Fibroblast of villous mesenchyme (primary cell): Measurements from ENCODE around the gene GGACT. TPM values are rescaled to one million over a fixed set of nuclear protein-coding genes. Genes with fewer than 3 reads are reported as not detected.
A peak's percentile ranks its signal among the peaks of the same experiment; 100 is the strongest.

ENCODE experiments used
- DNase-seq: peaks from one replicate; pipeline ENCODE4 v3.0.0-alpha.2; 2010; ENCODE audit warnings: low read depth
- H3K4me3 ChIP-seq: 2 replicates; pipeline ENCODE4 v1.5.1; 2011; ENCODE audit warnings: low read depth, mild to moderate bottlenecking, low read length
- CTCF ChIP-seq: IDR thresholded peaks from 2 replicates; pipeline ENCODE4 v1.5.1; 2012; ENCODE audit warnings: low read depth, mild to moderate bottlenecking, low read length; ENCODE audit not compliant: insufficient read depth
- total RNA-seq: library from RNA; depleted of rRNA; stranded (reverse); fragments of >200 nt; gene quantifications from 2 replicates; pipeline ENCODE4 v1.2.3, GENCODE V29; 2012

The GGACT gene
- total RNA-seq, 1 donor: 8.2 TPM

GRCh38 chr13:100601716-100602115 is 13.1 kb upstream of the GGACT start:
- no peak for DNase-seq
- no peak for TF ChIP-seq CTCF
- H3K4me3 ChIP-seq: no peak overlapping the region

DNA sequence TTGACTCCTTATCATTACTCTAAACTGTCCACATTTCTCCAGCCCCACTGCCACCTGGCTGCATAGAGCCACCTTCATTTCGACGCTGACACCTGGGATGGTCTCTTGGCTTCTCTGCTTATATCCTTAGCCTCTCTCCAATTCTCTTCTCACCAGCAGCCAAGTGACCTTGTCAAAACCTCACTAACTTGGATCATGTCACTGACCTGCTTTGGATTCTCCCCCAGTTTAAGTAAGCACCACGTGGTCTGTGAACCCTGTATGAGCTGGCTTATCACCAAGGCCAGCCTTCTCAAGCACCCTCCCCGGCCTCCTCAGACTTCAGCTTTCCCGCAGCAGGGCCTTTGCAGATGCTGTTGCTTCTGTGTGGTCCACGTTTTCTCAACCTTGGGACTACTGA is 12.3 kb upstream of the GGACT start:
- no peak for TF ChIP-seq CTCF
- no peak overlapping the region for H3K4me3 ChIP-seq
- no peak for DNase-seq

DNA sequence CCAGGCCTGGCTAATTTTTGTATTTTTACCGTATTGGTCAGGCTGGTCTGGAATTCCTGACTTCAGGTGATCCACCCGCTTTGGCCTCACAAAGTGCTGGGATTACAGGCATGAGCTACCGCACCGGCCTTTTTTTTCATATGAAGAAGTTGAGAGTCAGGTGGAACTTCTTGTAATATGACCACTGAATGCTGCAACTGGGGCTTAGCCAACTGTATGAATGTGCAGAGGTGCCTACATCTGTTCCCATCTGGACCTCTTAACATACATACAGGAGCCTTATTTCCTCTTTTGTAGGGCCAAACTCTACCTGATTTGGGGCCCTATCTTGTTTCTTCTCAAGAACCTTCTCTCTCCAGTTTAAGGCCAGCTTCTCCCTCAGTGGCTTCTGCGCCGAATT is 11.9 kb upstream of the GGACT start:
- no peak for TF ChIP-seq CTCF
- no peak overlapping the region for H3K4me3 ChIP-seq
- DNase-seq: no peak

GRCh38 chr13:100597253-100597652 is 8.7 kb upstream of the GGACT start:
- no peak for DNase-seq
- H3K4me3 ChIP-seq: no peak overlapping the region
- no peak for TF ChIP-seq CTCF

DNA sequence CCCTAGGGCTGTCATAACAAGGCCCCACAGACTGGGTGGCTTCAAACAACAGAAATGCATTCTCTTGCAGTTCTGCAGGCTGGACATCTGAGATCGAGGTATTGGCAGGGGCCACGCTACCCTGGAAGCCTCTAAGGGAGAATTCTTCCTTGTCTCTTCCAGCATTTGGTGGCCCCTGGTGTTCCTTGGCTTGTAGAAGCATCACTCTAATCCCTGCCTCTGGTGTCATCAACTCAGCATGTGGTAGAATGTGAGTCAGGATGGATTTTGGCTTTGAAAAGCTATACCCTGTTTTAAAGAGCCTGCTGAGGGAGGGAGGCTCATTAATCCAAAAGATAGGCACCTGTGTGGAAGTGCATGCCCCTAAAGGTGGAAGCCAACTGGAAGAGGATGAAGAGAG is 7.9 kb upstream of the GGACT start:
- no peak for TF ChIP-seq CTCF
- no peak overlapping the region for H3K4me3 ChIP-seq
- DNase-seq: no peak

DNA sequence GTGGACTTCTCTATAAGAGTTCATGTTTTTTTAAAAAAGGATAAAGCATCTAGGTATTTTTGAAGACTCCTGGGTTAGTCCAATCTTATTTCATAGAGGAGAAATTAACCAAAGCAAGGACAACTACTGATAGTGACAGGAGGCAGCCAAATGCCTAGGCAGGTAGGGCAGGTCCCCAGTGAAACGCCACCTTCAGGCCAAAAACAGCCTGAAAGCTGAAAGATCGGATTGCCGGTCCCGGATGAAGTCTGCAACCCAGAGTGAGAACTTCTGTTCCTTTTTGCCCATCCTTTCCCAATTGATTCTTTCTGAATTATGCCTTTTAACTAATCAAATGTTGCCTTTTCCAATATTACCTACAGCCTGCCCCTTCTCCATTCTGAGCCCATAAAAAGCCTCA is 6.1 kb upstream of the GGACT start:
- no peak overlapping the region for H3K4me3 ChIP-seq
- DNase-seq: no peak

More for the DNA sequence above, 6.1 kb upstream of the GGACT start:
- peak; percentile 37 for TF ChIP-seq CTCF
